Smooth muscle cell (in vitro differentiated cells): Measurements from ENCODE around the gene MB. TPM values are rescaled to one million over a fixed set of nuclear protein-coding genes. Genes with fewer than 3 reads are reported as not detected.

Experiments
- DNase-seq: peaks from one replicate; lab custom pipeline; 2025; ENCODE audit not compliant: unreplicated experiment; lab: John Stamatoyannopoulos, UW
- H2AFZ ChIP-seq: fragments of 200-600 bp; sonication (generic); 2 replicates; pipeline ENCODE4 v1.6.0; 2016; ENCODE audit warnings: antibody characterized with exemption, low read depth, mild to moderate bottlenecking
- H3F3A ChIP-seq: fragments of 200-600 bp; sonication (generic); 2 replicates; pipeline ENCODE4 v1.6.0; 2017; ENCODE audit warnings: antibody characterized with exemption, low read depth
- H3K27ac ChIP-seq: fragments of 200-600 bp; sonication (generic); 2 replicates; pipeline ENCODE4 v1.5.1; 2016; ENCODE audit warnings: low read depth, mild to moderate bottlenecking
- H3K27me3 ChIP-seq: fragments of 200-600 bp; sonication (generic); 2 replicates; pipeline ENCODE4 v1.6.1; 2016; ENCODE audit warnings: low read depth, mild to moderate bottlenecking
- H3K36me3 ChIP-seq: fragments of 200-600 bp; sonication (generic); 2 replicates; pipeline ENCODE4 v1.5.1; 2016; ENCODE audit warnings: low read depth
- H3K4me1 ChIP-seq: fragments of 200-600 bp; sonication (generic); 2 replicates; pipeline ENCODE4 v1.5.1; 2016; ENCODE audit warnings: low read depth
- H3K4me2 ChIP-seq: fragments of 200-600 bp; sonication (generic); 2 replicates; pipeline ENCODE4 v1.6.0; 2016; ENCODE audit warnings: mild to moderate bottlenecking
- H3K4me3 ChIP-seq: fragments of 200-600 bp; sonication (generic); 2 replicates; pipeline ENCODE4 v1.5.1; 2016; ENCODE audit warnings: mild to moderate bottlenecking
- H3K79me2 ChIP-seq: fragments of 200-600 bp; sonication (generic); 2 replicates; pipeline ENCODE4 v1.6.0; 2016; ENCODE audit warnings: low read depth, mild to moderate bottlenecking
- H3K9ac ChIP-seq: fragments of 200-600 bp; sonication (generic); 2 replicates; pipeline ENCODE4 v1.6.0; 2016; ENCODE audit warnings: low read depth
- H3K9me3 ChIP-seq: fragments of 200-600 bp; sonication (generic); replicated peaks from 2 replicates; pipeline ENCODE4 v1.5.1; 2016; ENCODE audit warnings: low read depth
- H4K20me1 ChIP-seq: fragments of 200-600 bp; sonication (generic); 2 replicates; pipeline ENCODE4 v1.6.0; 2016; ENCODE audit warnings: low read depth
- CTCF ChIP-seq: fragments of 200-600 bp; sonication (generic); IDR thresholded peaks from 2 replicates; pipeline ENCODE4 v1.5.1; 2017; ENCODE audit warnings: borderline replicate concordance, mild to moderate bottlenecking, antibody characterized with exemption; ENCODE audit not compliant: insufficient read depth, poor library complexity, severe bottlenecking
- WGBS: methylation state at CpG from one replicate; pipeline ENCODE4 v1.1.7; 2016; ENCODE audit warnings: low lambda C conversion rate; 5-methylcytosine and 5-hydroxymethylcytosine counted together
- polyA plus RNA-seq: library from polyadenylated mRNA; unstranded; fragments of >200 nt; fragmentation: Nextera tagmentation; extraction: Ambion mirVana; gene quantifications from 2 replicates; pipeline ENCODE4 v1.2.1, GENCODE V29; 2016
- total RNA-seq: library from RNA; depleted of rRNA; stranded (reverse); fragments of >200 nt; gene quantifications from 2 replicates; pipeline ENCODE4 v1.2.3, GENCODE V29; 2014

MB gene
- total and polyA plus RNA-seq, 2 experiments from 2014 or later: 0.53 TPM; not detected in 1

- Histone ChIP-seq H3K27me3 (no peaks in the 10 kb centered on the region), H3K36me3 (no peaks in the 10 kb centered on the region), H3K4me3 (no peak overlapping the region), H3K4me1 (no peaks in the 10 kb centered on the region), H3F3A (no peaks in the 10 kb centered on the region), H3K27ac (no peak overlapping the region), H4K20me1 (no peaks in the 10 kb centered on the region), H3K4me2 (no peak overlapping the region), H2AFZ (no peak overlapping the region), H3K79me2 (no peaks in the 10 kb centered on the region), H3K9ac (no peak overlapping the region), H3K9me3 (no peaks in the 10 kb centered on the region)
- DNase-seq: no peak
- no peak for TF ChIP-seq CTCF
- 100% methylated on average over 2 of the region's 2 CpGs for WGBS
Measured at GRCh38 chr22:35614404-35614803, 2.7 kb downstream of the MB start.

GRCh38 chr22:35612903-35613302, 4.2 kb downstream of the MB start:
- Histone ChIP-seq H3K4me3 (no peak overlapping the region), H3K4me2 (no peak overlapping the region), H3K79me2 (no peaks in the 10 kb centered on the region), H2AFZ (no peak overlapping the region), H3K27me3 (no peaks in the 10 kb centered on the region), H3K9ac (no peak overlapping the region), H3K36me3 (no peaks in the 10 kb centered on the region), H3K9me3 (no peaks in the 10 kb centered on the region), H3F3A (no peaks in the 10 kb centered on the region), H3K27ac (no peak overlapping the region), H3K4me1 (no peaks in the 10 kb centered on the region), H4K20me1 (no peaks in the 10 kb centered on the region)
- TF ChIP-seq CTCF: no peak
- 88% methylated on average over 12 of the region's 12 CpGs for WGBS
- no peak for DNase-seq

GRCh38 chr22:35611891-35612576, 5.1 kb downstream of the MB start:
- Histone ChIP-seq H3K4me1 (no peaks in the 10 kb centered on the region), H3K9ac (no peak overlapping the region), H4K20me1 (no peaks in the 10 kb centered on the region), H3K79me2 (no peaks in the 10 kb centered on the region), H2AFZ (no peak overlapping the region), H3F3A (no peaks in the 10 kb centered on the region), H3K4me3 (no peak overlapping the region), H3K4me2 (no peak overlapping the region), H3K9me3 (no peaks in the 10 kb centered on the region), H3K36me3 (no peaks in the 10 kb centered on the region), H3K27me3 (no peaks in the 10 kb centered on the region), H3K27ac (no peak overlapping the region)
- 94% methylated on average over 8 of the region's 8 CpGs for WGBS
- TF ChIP-seq CTCF: no peak
- DNase-seq: no peak
